ENCODE data around the gene VRK1. TPM values are rescaled to one million over a fixed set of nuclear protein-coding genes. Genes with fewer than 3 reads are reported as not detected.

VRK1 gene
- total and polyA plus RNA-seq, 10 of the 15 experiments (the other 5 are each of a cell fraction or from before 2014, with no cell fraction given): 50.9 to 137 (median 84.7) TPM

GRCh38 chr14:96816281-96816680 is 19.1 kb downstream of the VRK1 start:
- peaks cover 82% of the 10 kb centered on the region for H3K79me2 ChIP-seq (ENCODE audit: control insufficient read depth, insufficient read depth, low read length)
- FAIRE-seq (no peak), DNase-seq (ENCODE audit: low read depth, low spot score) (no peak), ATAC-seq (no peak)
- CTCF ChIA-PET: no interaction called here
- in situ Hi-C loops (cut with MboI): no loop called here
- H3K4me1 ChIP-seq (ENCODE audit: control insufficient read depth, insufficient read depth, low read length): no peaks in the 10 kb centered on the region; the same call in 1 of the 2 replicates
- SMC1A ChIA-PET (ENCODE audit: uncharacterized antibody, unreplicated experiment): interaction anchor here (2.4 kb wide), 1 partner anchor 36 kb away, joined by 9 read pairs; no protein-coding TSS in a partner anchor
- intact Hi-C loops (cut with micrococcal nuclease; ENCODE audit: unreplicated experiment): no loop called here
- TF ChIP-seq NBN (IDR thresholded peaks at IDR 0.05) (no peak), IRF5 (IDR thresholded peaks at IDR 0.05; ENCODE audit: borderline replicate concordance) (no peak), CREM (IDR thresholded peaks at IDR 0.05; ENCODE audit: low read depth) (no peak), RCOR1 (conservative IDR thresholded peaks at IDR 0.05; ENCODE audit: low read depth, low read length) (no peak), ZBED1 (IDR thresholded peaks at IDR 0.05; ENCODE audit: borderline replicate concordance) (no peak), REST (IDR thresholded peaks at IDR 0.05; ENCODE audit: low read depth, low read length) (no peak), SIX5 (IDR thresholded peaks at IDR 0.05; ENCODE audit: low read depth, low read length, severe bottlenecking) (no peak), ZBTB40 (IDR thresholded peaks at IDR 0.05; ENCODE audit: borderline replicate concordance) (no peak)
- no peaks in the 10 kb centered on the region for H3K36me3 ChIP-seq (ENCODE audit: control insufficient read depth in 2 of 2, insufficient read depth in 2 of 2, low read length in 1 of 2)
- no peak overlapping the region for H3K27ac ChIP-seq (ENCODE audit: control insufficient read depth, insufficient read depth)
- H3K9me3 ChIP-seq (replicated peaks; ENCODE audit: control insufficient read depth, insufficient read depth, low read length): no peaks in the 10 kb centered on the region
- no peak overlapping the region for H3K9ac ChIP-seq (ENCODE audit: control insufficient read depth, insufficient read depth, low read length)
- H3K27me3 ChIP-seq (replicated peaks in 1 of 2; ENCODE audit: control insufficient read depth in 2 of 2, insufficient read depth in 2 of 2, low read length in 1 of 2): no peaks in the 10 kb centered on the region
- WGBS (ENCODE audit: insufficient coverage, insufficient replicate concordance, low lambda C conversion rate, missing lambda C conversion rate): 100% methylated on average over 3 of the region's 3 CpGs
- H3K4me3 ChIP-seq: no peak overlapping the region
- H3K4me2 ChIP-seq (ENCODE audit: control insufficient read depth, insufficient read depth): no peak overlapping the region
- BruUV-seq (replicated peaks): no TSS peak
- H4K20me1 ChIP-seq (ENCODE audit: control insufficient read depth, insufficient read depth): no peaks in the 10 kb centered on the region
- POLR2A ChIA-PET: no interaction called here
- RAD21 ChIA-PET (ENCODE audit: unreplicated experiment): no interaction called here
- no peak overlapping the region for H2AFZ ChIP-seq (ENCODE audit: control insufficient read depth, low read depth, low read length)

Measured in GM12878 (cell line).